GM19240 (cell line): Measurements from ENCODE around the gene CAGE1.

Source experiments
- DNase-seq: peaks from one replicate; pipeline ENCODE4 v3.0.0; 2011; ENCODE audit warnings: low spot score; ENCODE audit not compliant: insufficient read length

CAGE1 gene

GRCh38 chr6:7389451-7390225, at the start of gene CAGE1, which contains the start of gene RIOK1:
CAGE1 (minus strand) TSS chr6:7389742; CDS start chr6:7387173, 2,569 bp downstream.
RIOK1 (plus strand) TSS chr6:7389808; CDS start chr6:7390003, 195 bp downstream.
- peak; percentile 88 for DNase-seq

- DNase-seq, result no peak
Measured at GRCh38 chr6:7439228-7439627, 49.7 kb upstream of the CAGE1 start.

- DNase-seq, result no peak
Measured at GRCh38 chr6:7438011-7438410, 48.5 kb upstream of the CAGE1 start.

- DNase-seq, result no peak
Measured at GRCh38 chr6:7434672-7435071, 45.1 kb upstream of the CAGE1 start.

GRCh38 chr6:7433121-7433617, 43.6 kb upstream of the CAGE1 start:
- DNase-seq, result no peak

GRCh38 chr6:7432391-7433120, 43.0 kb upstream of the CAGE1 start:
- DNase-seq, result no peak

GRCh38 chr6:7431674-7432390, 42.3 kb upstream of the CAGE1 start:
- DNase-seq, result no peak

GRCh38 chr6:7431313-7431673, 41.8 kb upstream of the CAGE1 start:
- DNase-seq, result no peak

- no peak for DNase-seq
Measured at GRCh38 chr6:7426447-7427169, 37.1 kb upstream of the CAGE1 start.

- no peak for DNase-seq
Measured at GRCh38 chr6:7425808-7426190, 36.3 kb upstream of the CAGE1 start.

GRCh38 chr6:7424967-7425807, 35.6 kb upstream of the CAGE1 start:
- DNase-seq, result no peak

- no peak for DNase-seq
Measured at GRCh38 chr6:7424058-7424457, 34.5 kb upstream of the CAGE1 start.

- no peak for DNase-seq
Measured at GRCh38 chr6:7421066-7421465, 31.5 kb upstream of the CAGE1 start.

GRCh38 chr6:7419065-7419464, 29.5 kb upstream of the CAGE1 start:
- DNase-seq, result no peak

- no peak for DNase-seq
Measured at GRCh38 chr6:7418238-7418905, 28.8 kb upstream of the CAGE1 start.

GRCh38 chr6:7417684-7418083, 28.1 kb upstream of the CAGE1 start:
- no peak for DNase-seq

GRCh38 chr6:7414811-7415210, 25.3 kb upstream of the CAGE1 start:
- DNase-seq, result no peak

GRCh38 chr6:7413151-7413823, 23.7 kb upstream of the CAGE1 start:
- no peak for DNase-seq

- no peak for DNase-seq
Measured at GRCh38 chr6:7411328-7411727, 21.8 kb upstream of the CAGE1 start.
